ENCODE measurements around the gene ARPC5L.
A peak's percentile ranks its signal among the peaks of the same experiment; 100 is the strongest.

ARPC5L gene

GRCh38 chr9:124868511-124869465, 6.9 kb downstream of the ARPC5L start:
- peak; percentile 97 for DNase-seq (ENCODE audit: low spot score)

- DNase-seq (ENCODE audit: low spot score), result peak; percentile 61
These were observed 7.6 kb downstream of the ARPC5L start for GRCh38 chr9:124869466-124869985.

GRCh38 chr9:124869986-124870560, 8.1 kb downstream of the ARPC5L start:
- DNase-seq (ENCODE audit: low spot score), result no peak

GRCh38 chr9:124870723-124871122, 8.8 kb downstream of the ARPC5L start:
- DNase-seq (ENCODE audit: low spot score), result no peak

- no peak for DNase-seq (ENCODE audit: low spot score)
These were observed 9.2 kb downstream of the ARPC5L start for GRCh38 chr9:124871156-124871561.

GRCh38 chr9:124873664-124874063, 11.7 kb downstream of the ARPC5L start:
- DNase-seq (ENCODE audit: low spot score), result no peak

- no peak for DNase-seq (ENCODE audit: low spot score)
These were observed 13.6 kb downstream of the ARPC5L start for GRCh38 chr9:124875501-124875900.

- DNase-seq (ENCODE audit: low spot score), result no peak
These were observed 15.3 kb downstream of the ARPC5L start for GRCh38 chr9:124877021-124877782.

GRCh38 chr9:124878021-124878420, 16.1 kb downstream of the ARPC5L start:
- DNase-seq (ENCODE audit: low spot score), result no peak

GRCh38 chr9:124878518-124878917, 16.6 kb downstream of the ARPC5L start:
- no peak for DNase-seq (ENCODE audit: low spot score)

GRCh38 chr9:124879226-124879625, 17.3 kb downstream of the ARPC5L start:
- no peak for DNase-seq (ENCODE audit: low spot score)

- no peak for DNase-seq (ENCODE audit: low spot score)
These were observed 18.6 kb downstream of the ARPC5L start for GRCh38 chr9:124880501-124880900.

- DNase-seq (ENCODE audit: low spot score), result no peak
These were observed 19.3 kb downstream of the ARPC5L start for GRCh38 chr9:124881138-124881743.

GRCh38 chr9:124882231-124882630, 20.3 kb downstream of the ARPC5L start:
- no peak for DNase-seq (ENCODE audit: low spot score)

GRCh38 chr9:124884376-124884775, 22.4 kb downstream of the ARPC5L start:
- DNase-seq (ENCODE audit: low spot score), result no peak

- no peak for DNase-seq (ENCODE audit: low spot score)
These were observed 23.6 kb downstream of the ARPC5L start for GRCh38 chr9:124885551-124885950.

GRCh38 chr9:124886461-124886860, 24.5 kb downstream of the ARPC5L start:
- no peak for DNase-seq (ENCODE audit: low spot score)

- no peak for DNase-seq (ENCODE audit: low spot score)
These were observed 25.0 kb downstream of the ARPC5L start for GRCh38 chr9:124886866-124887492.

- DNase-seq (ENCODE audit: low spot score), result no peak
These were observed 25.9 kb downstream of the ARPC5L start for GRCh38 chr9:124887832-124888231.

- DNase-seq (ENCODE audit: low spot score), result no peak
These were observed 27.1 kb downstream of the ARPC5L start for GRCh38 chr9:124889006-124889405.

- no peak for DNase-seq (ENCODE audit: low spot score)
These were observed 28.2 kb downstream of the ARPC5L start for GRCh38 chr9:124890179-124890578.

Data from D341Med (cell line).